Duodenal mucosa (tissue), 2 donors: ENCODE data around the gene HUS1B.
"Not testable (repeated sequence)": the region's sequence is repeated elsewhere in the genome, so short reads cannot be mapped to it uniquely, and the experiment has no call there.

Source experiments
- H3K27ac ChIP-seq: one replicate; pipeline ENCODE4 v1.7.0; 2013; ENCODE audit warnings: low read depth, low read length
- H3K27me3 ChIP-seq, 2 donors: one replicate each; pipeline ENCODE4 v1.7.0; 2013; ENCODE audit warnings: low read length in 2 of 2, control low read depth in 1 of 2; ENCODE audit not compliant: insufficient read depth in 2 of 2, control insufficient read depth in 1 of 2
- H3K36me3 ChIP-seq, 2 donors: one replicate each; pipeline ENCODE4 v1.7.0; 2013; ENCODE audit warnings: low read length in 2 of 2, control low read depth in 1 of 2; ENCODE audit not compliant: insufficient read depth in 2 of 2, control insufficient read depth in 1 of 2
- H3K4me1 ChIP-seq, 2 donors: one replicate each; pipeline ENCODE4 v1.7.0; 2013; ENCODE audit warnings: low read length in 2 of 2, control low read depth in 1 of 2; ENCODE audit not compliant: insufficient read depth in 2 of 2, control insufficient read depth in 1 of 2
- H3K4me3 ChIP-seq, 2 donors: one replicate each; pipeline ENCODE4 v1.7.0; 2013; ENCODE audit warnings: low read length in 2 of 2, low read depth in 1 of 2
- H3K9ac ChIP-seq, 2 donors: one replicate each; pipeline ENCODE4 v1.7.0; 2013; ENCODE audit warnings: low read length in 2 of 2, low read depth in 1 of 2
- H3K9me3 ChIP-seq, 2 donors: one replicate each; pipeline ENCODE4 v1.7.0; 2013; ENCODE audit warnings: low read length in 2 of 2, control low read depth in 1 of 2; ENCODE audit not compliant: control insufficient read depth in 1 of 2

Gene HUS1B

GRCh38 chr6:679282-679681, 22.4 kb upstream of the HUS1B start:
- Histone ChIP-seq H3K27ac (no peak overlapping the region), H3K4me3 (no peak overlapping the region), H3K36me3 (no peaks in the 10 kb centered on the region), H3K9me3 (no peaks in the 10 kb centered on the region), H3K9ac (no peak overlapping the region), H3K4me1 (peaks cover 0 to 5% of the 10 kb centered on the region in 2 donors), H3K27me3 (no peaks in the 10 kb centered on the region)

- no peak overlapping the region for H3K27ac ChIP-seq
- H3K4me3 ChIP-seq: no peak overlapping the region
- H3K4me1 ChIP-seq: peaks cover 0 to 5% of the 10 kb centered on the region in 2 donors
- no peaks in the 10 kb centered on the region for H3K9me3 ChIP-seq
- H3K27me3 ChIP-seq: no peaks in the 10 kb centered on the region
- no peak overlapping the region for H3K9ac ChIP-seq
- H3K36me3 ChIP-seq: no peaks in the 10 kb centered on the region
Measured at GRCh38 chr6:678520-678919, 21.6 kb upstream of the HUS1B start.

GRCh38 chr6:677919-678318, 21.0 kb upstream of the HUS1B start:
- H3K27me3 ChIP-seq: no peaks in the 10 kb centered on the region
- H3K9ac ChIP-seq: no peak overlapping the region
- H3K9me3 ChIP-seq: no peaks in the 10 kb centered on the region
- H3K4me1 ChIP-seq: peaks cover 0 to 5% of the 10 kb centered on the region in 2 donors
- H3K27ac ChIP-seq: no peak overlapping the region
- H3K36me3 ChIP-seq: no peaks in the 10 kb centered on the region
- H3K4me3 ChIP-seq: no peak overlapping the region

DNA sequence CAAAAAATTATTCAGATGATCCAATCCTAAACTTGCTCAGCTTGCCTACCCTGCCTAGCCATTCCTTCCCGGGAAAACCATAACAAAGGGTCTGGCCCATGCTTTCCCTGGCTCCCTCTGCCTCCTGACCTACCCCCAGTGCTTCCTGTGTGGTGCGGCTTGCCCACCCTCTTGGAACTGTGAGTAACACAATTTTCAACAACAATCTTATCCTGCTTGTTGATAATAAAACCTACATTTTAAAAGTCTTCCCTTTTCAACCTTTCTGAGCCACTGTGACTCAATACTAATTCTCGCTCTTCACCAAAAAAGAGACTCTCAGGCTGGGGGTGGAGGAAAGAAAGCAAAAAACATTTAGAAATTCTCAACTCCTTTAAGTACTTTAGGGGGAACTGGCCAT, 18.1 kb upstream of the HUS1B start:
- no peak overlapping the region for H3K27ac ChIP-seq
- no peaks in the 10 kb centered on the region for H3K27me3 ChIP-seq
- H3K9me3 ChIP-seq: no peaks in the 10 kb centered on the region
- H3K36me3 ChIP-seq: no peaks in the 10 kb centered on the region
- H3K9ac ChIP-seq: no peak overlapping the region
- no peaks in the 10 kb centered on the region for H3K4me1 ChIP-seq
- H3K4me3 ChIP-seq: no peak overlapping the region

GRCh38 chr6:674406-674805, 17.5 kb upstream of the HUS1B start:
- H3K9ac ChIP-seq: no peak overlapping the region
- H3K9me3 ChIP-seq: no peaks in the 10 kb centered on the region
- H3K36me3 ChIP-seq: no peaks in the 10 kb centered on the region

GRCh38 chr6:667253-667927, 10.5 kb upstream of the HUS1B start:
- H3K9me3 ChIP-seq: no peaks in the 10 kb centered on the region
- no peak overlapping the region for H3K9ac ChIP-seq
- no peak overlapping the region for H3K4me3 ChIP-seq

More at GRCh38 chr6:674406-674805, 17.5 kb upstream of the HUS1B start:
- no peak overlapping the region for H3K27ac ChIP-seq
- no peak overlapping the region for H3K4me3 ChIP-seq
- no peaks in the 10 kb centered on the region for H3K4me1 ChIP-seq
- H3K27me3 ChIP-seq: no peaks in the 10 kb centered on the region

DNA sequence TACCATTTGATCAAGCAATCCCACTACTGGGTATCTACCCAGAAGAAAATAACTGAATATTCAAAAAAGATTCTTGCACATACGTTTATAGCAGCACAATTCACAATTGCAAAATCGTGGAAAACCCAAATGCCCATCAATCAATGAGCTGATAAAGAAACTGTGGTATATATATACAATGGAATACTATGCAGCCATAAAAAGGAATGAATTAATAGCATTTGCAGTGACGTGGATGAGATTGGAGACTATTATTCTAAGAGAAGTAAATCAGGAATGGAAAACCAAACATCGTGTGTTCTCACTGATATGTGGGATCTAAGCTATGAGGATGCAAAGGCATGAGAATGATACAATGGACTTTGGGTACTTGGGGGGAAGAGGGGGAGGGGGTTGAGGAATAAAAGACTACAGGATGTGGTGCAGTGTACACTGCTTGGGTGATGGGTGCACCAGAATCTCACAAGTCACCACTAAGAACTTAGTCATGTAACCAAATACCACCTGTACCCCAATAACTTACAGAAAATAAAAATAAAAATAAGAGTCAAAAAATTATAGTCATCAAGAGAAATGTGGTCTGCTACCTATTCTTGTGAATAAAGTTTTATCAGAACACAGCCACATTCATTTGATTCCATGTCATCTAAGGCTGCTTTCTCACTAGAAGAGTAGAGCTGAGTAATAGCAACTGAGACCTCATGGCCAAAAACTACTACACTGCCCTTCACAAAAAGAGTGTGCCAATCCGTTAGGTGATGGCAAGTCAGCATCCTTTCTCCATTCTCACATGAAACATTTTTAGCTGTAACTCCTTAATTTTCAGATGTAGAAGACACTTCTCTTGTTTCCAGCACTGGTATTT, 8.7 kb upstream of the HUS1B start:
- H3K27ac ChIP-seq: no peak overlapping the region
- H3K27me3 ChIP-seq: no peaks in the 10 kb centered on the region
- H3K9ac ChIP-seq: no peak overlapping the region
- H3K4me3 ChIP-seq: no peak overlapping the region
- no peaks in the 10 kb centered on the region for H3K4me1 ChIP-seq
- peaks cover 0 to 3% of the 10 kb centered on the region in 2 donors for H3K36me3 ChIP-seq
- H3K9me3 ChIP-seq: no peaks in the 10 kb centered on the region

More at GRCh38 chr6:667253-667927, 10.5 kb upstream of the HUS1B start:
- no peaks in the 10 kb centered on the region for H3K4me1 ChIP-seq
- H3K27ac ChIP-seq: no peak overlapping the region
- H3K36me3 ChIP-seq: peaks cover 0 to 3% of the 10 kb centered on the region in 2 donors
- no peaks in the 10 kb centered on the region for H3K27me3 ChIP-seq

GRCh38 chr6:663788-664187, 6.9 kb upstream of the HUS1B start:
- not testable (repeated sequence) for H3K4me1 ChIP-seq, H3K9ac ChIP-seq, H3K4me3 ChIP-seq, H3K9me3 ChIP-seq, H3K27ac ChIP-seq, H3K27me3 ChIP-seq, H3K36me3 ChIP-seq

DNA sequence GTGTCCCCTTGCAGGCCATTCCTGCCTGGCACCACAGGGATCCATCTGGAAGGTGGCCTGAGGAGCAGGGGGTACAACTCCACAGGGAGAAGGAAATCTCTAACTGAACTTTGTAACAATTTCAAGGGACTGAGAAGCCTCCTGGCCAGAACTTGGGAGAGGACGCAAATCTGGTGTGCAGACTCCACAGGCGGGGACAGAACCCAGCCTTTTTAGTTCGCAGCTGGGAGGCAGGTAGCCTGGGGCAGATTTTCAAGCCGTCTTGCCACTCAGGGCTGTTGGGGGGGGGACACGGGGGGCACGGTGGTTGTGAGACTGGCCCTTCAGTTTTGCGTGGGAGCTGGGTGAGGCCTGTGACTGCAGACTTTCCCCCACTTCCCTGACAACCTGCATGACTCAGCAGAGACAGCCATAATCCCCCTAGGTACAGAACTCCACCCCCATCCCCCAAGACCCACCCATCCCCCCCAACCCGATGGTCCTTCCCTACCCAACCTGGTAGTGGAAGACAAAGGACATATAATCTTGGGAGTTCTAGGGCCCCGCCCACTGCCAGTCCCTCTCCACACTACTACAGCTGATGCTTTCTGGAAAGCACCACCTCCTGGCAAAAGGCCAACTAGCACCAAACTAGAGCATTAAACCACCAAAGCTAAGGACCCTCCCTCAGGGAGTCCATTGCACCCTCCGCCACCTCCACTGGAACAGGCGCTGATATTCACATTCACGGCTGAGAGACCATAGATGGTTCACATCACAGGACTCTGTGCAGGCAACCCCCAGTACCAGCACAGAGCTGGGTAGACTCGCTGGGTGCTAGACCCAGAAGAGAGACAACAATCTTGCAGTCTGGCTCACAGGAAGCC, 3.0 kb upstream of the HUS1B start:
- H3K27ac ChIP-seq: no peak overlapping the region
- H3K4me3 ChIP-seq: no peak overlapping the region
- peaks cover 0 to 4% of the 10 kb centered on the region in 2 donors for H3K4me1 ChIP-seq
- H3K9me3 ChIP-seq: no peaks in the 10 kb centered on the region
- peaks cover 5 to 8% of the 10 kb centered on the region in 2 donors for H3K36me3 ChIP-seq
- no peaks in the 10 kb centered on the region for H3K27me3 ChIP-seq
- no peak overlapping the region for H3K9ac ChIP-seq

- no peak overlapping the region for H3K9ac ChIP-seq
- no peaks in the 10 kb centered on the region for H3K9me3 ChIP-seq
- H3K27ac ChIP-seq: no peak overlapping the region
- H3K4me3 ChIP-seq: no peak overlapping the region
- peaks cover 5 to 8% of the 10 kb centered on the region in 2 donors for H3K36me3 ChIP-seq
- H3K27me3 ChIP-seq: no peaks in the 10 kb centered on the region
- H3K4me1 ChIP-seq: peaks cover 0 to 4% of the 10 kb centered on the region in 2 donors
Measured at GRCh38 chr6:658244-658643, 1.3 kb upstream of the HUS1B start.
